GM12878 (cell line): Measurements from ENCODE around the gene ANKRD33B. TPM values are rescaled to one million over a fixed set of nuclear protein-coding genes. Genes with fewer than 3 reads are reported as not detected.

Experiments used
- ATAC-seq: fragments of 200-7000 bp; cut with Tn5 transposase; 3 replicates; pipeline ENCODE4 v1.9.1; 2020; ENCODE audit warnings: mild to moderate bottlenecking, moderate library complexity
- BruUV-seq: library from RNA; stranded (reverse); fragments of 400-500 nt; replicated peaks from 2 replicates; lab custom pipeline; 2021; lab: Mats Ljungman, UMichigan
- CTCF ChIA-PET: fragments of 300-600 bp; sonication (Branson Sonifier 250); formaldehyde crosslinking; extraction: SDS; loops from one replicate; lab custom pipeline; 2021; ENCODE audit warnings: inconsistent platforms; lab: Yijun Ruan, JAX
- POLR2A ChIA-PET: fragments of 350-600 bp; formaldehyde crosslinking; extraction: SDS; loops from one replicate; lab custom pipeline; 2021; ENCODE audit warnings: inconsistent platforms; lab: Charles Lee
- RAD21 ChIA-PET: fragments of 300-600 bp; sonication (Branson Sonifier 250); formaldehyde crosslinking; loops from one replicate; lab custom pipeline; 2023; ENCODE audit warnings: antibody characterized with exemption; ENCODE audit not compliant: unreplicated experiment; lab: Charles Lee
- SMC1A ChIA-PET: fragments of 300-600 bp; sonication (Branson Sonifier 250); formaldehyde crosslinking; loops from one replicate; lab custom pipeline; 2023; ENCODE audit not compliant: unreplicated experiment, uncharacterized antibody; lab: Charles Lee
- DNase-seq: peaks from one replicate; pipeline ENCODE4 v3.0.0-alpha.2; 2011; ENCODE audit warnings: low read depth, low spot score
- FAIRE-seq: peaks from 3 replicates; lab custom pipeline; 2011; peaks lifted over from hg19 to GRCh38; lab: Jason Lieb, UNC
- H2AFZ ChIP-seq: 2 replicates; pipeline ENCODE4 v1.6.0; 2011; ENCODE audit warnings: low read depth, low read length, control low read depth; ENCODE audit not compliant: control insufficient read depth
- H3K27ac ChIP-seq: 2 replicates; pipeline ENCODE4 v1.5.1; 2011; ENCODE audit warnings: control low read depth; ENCODE audit not compliant: control insufficient read depth, insufficient read depth
- H3K27me3 ChIP-seq, 2 experiments: replicated peaks in 1 of 2; 2 replicates each; pipeline versions ENCODE4 v1.6.0 to v1.6.1; 2011; ENCODE audit warnings: low read length in 1 of 2; ENCODE audit not compliant: control insufficient read depth in 2 of 2, insufficient read depth in 2 of 2
- H3K36me3 ChIP-seq, 2 experiments: 2 replicates each; pipeline ENCODE4 v1.5.1; 2011; ENCODE audit warnings: low read length in 1 of 2; ENCODE audit not compliant: control insufficient read depth in 2 of 2, insufficient read depth in 2 of 2
- H3K4me1 ChIP-seq: 2 replicates; pipeline ENCODE4 v1.6.1; 2011; ENCODE audit warnings: mild to moderate bottlenecking, low read length, moderate library complexity, mixed read lengths; ENCODE audit not compliant: control insufficient read depth, insufficient read depth
- H3K4me2 ChIP-seq: 2 replicates; pipeline ENCODE4 v1.6.0; 2011; ENCODE audit warnings: control low read depth; ENCODE audit not compliant: control insufficient read depth, insufficient read depth
- H3K4me3 ChIP-seq: fragments of 200-600 bp; sonication (generic); 2 replicates; pipeline ENCODE4 v1.5.1; 2016
- H3K79me2 ChIP-seq: 2 replicates; pipeline ENCODE4 v1.6.0; 2011; ENCODE audit warnings: low read length; ENCODE audit not compliant: control insufficient read depth, insufficient read depth
- H3K9ac ChIP-seq: 2 replicates; pipeline ENCODE4 v1.8.0; 2011; ENCODE audit warnings: low read length, control low read depth, mixed read lengths; ENCODE audit not compliant: control insufficient read depth, insufficient read depth
- H3K9me3 ChIP-seq: replicated peaks from 3 replicates; pipeline ENCODE4 v1.5.1; 2011; ENCODE audit warnings: mild to moderate bottlenecking, low read length; ENCODE audit not compliant: control insufficient read depth, insufficient read depth
- H4K20me1 ChIP-seq: 2 replicates; pipeline ENCODE4 v1.6.0; 2011; ENCODE audit not compliant: control insufficient read depth, insufficient read depth
- BACH1 ChIP-seq: fragments of 450-650 bp; IDR thresholded peaks from 2 replicates; pipeline ENCODE4 v1.6.1; 2017; ENCODE audit warnings: mild to moderate bottlenecking, borderline replicate concordance
- DPF2 ChIP-seq: fragments of 450-650 bp; IDR thresholded peaks from 2 replicates; pipeline ENCODE4 v1.6.1; 2017; ENCODE audit warnings: mild to moderate bottlenecking
- PML ChIP-seq: IDR thresholded peaks from 2 replicates; pipeline ENCODE4 v1.6.1; 2012; ENCODE audit warnings: low read length, inconsistent platforms
- USF2 ChIP-seq: IDR thresholded peaks from 2 replicates; pipeline ENCODE4 v1.6.1; 2011; ENCODE audit warnings: low read depth, low read length, improper control_type of control experiment, borderline replicate concordance
- ZBTB33 ChIP-seq: fragments of 450-650 bp; IDR thresholded peaks from 2 replicates; pipeline ENCODE4 v1.6.1; 2017; ENCODE audit warnings: mild to moderate bottlenecking
- ZNF274 ChIP-seq: IDR thresholded peaks from one replicate; pipeline ENCODE4 v1.8.0; 2011; ENCODE audit not compliant: insufficient read length, insufficient read depth
- WGBS: methylation state at CpG from one replicate; pipeline ENCODE4 v1.1.6; 2016; ENCODE audit warnings: low lambda C conversion rate; ENCODE audit not compliant: insufficient replicate concordance, insufficient coverage; ENCODE audit errors: missing lambda C conversion rate; 5-methylcytosine and 5-hydroxymethylcytosine counted together
- in situ Hi-C: fragments of 300-500 bp; cut with MboI; formaldehyde crosslinking; loops from 9 replicates; pipeline ENCODE4 v1.14.3; 2018; ENCODE audit warnings: mixed read lengths
- intact Hi-C: fragments of 100-400 bp; cut with micrococcal nuclease; formaldehyde crosslinking; loops from one replicate; pipeline ENCODE4 v1.14.2; 2022; ENCODE audit not compliant: unreplicated experiment
- polyA plus RNA-seq, 11 experiments: library from polyadenylated mRNA; depleted of rRNA in 4 of 11; unstranded in 6 of 11; stranded (reverse) in 5 of 11; fragments of >200 nt; fragmentation: Nextera tagmentation in 4 of 11; fragmentation: Illumina TruSeq in 1 of 11; extraction: Ambion mirVana in 4 of 11; extraction: Trizol in 1 of 11; gene quantifications; 1 replicate in 1 of 11; 2 replicates in 10 of 11; pipeline versions ENCODE4 v1.2.1 to v1.2.3, GENCODE V29; 2011 to 2016; ENCODE audit warnings: inconsistent platforms in 2 of 11, missing spikeins in 2 of 11, low read depth in 1 of 11
- total RNA-seq, 4 experiments: library from RNA; depleted of rRNA in 3 of 4; stranded (reverse); fragments of >200 nt in 3 of 4; fragmentation: Illumina TruSeq in 1 of 4; extraction: Trizol in 1 of 4; gene quantifications; 2 replicates each; pipeline versions ENCODE4 v1.2.1 to v1.2.3, GENCODE V29; 2013 to 2021
- TF ChIP-seq, protein P1 (sequence below), 3 experiments: IDR thresholded peaks in 2 of 3; conservative IDR thresholded peaks in 1 of 3; 2 replicates each; pipeline ENCODE4 v1.5.1; 2011; ENCODE audit warnings: low read depth in 3 of 3, low read length in 3 of 3, mild to moderate bottlenecking in 3 of 3, control low read depth in 2 of 3, moderate library complexity in 2 of 3, inconsistent platforms in 1 of 3, mixed read lengths in 1 of 3; ENCODE audit not compliant: control insufficient read depth in 2 of 3, insufficient read depth in 1 of 3; ENCODE audit errors: extremely low read depth in 1 of 3

Gene ANKRD33B
- total and polyA plus RNA-seq, 10 of the 15 experiments (the other 5 are each of a cell fraction or from before 2014, with no cell fraction given), result 4.9 to 61.6 (median 15.6) TPM

GRCh38 chr5:10661401-10661800 is 97.5 kb downstream of the ANKRD33B start (continued):
- TF ChIP-seq USF2 (no peak), BACH1 (no peak), ZNF274 (no peak), DPF2 (no peak), ZBTB33 (no peak)
- TF ChIP-seq, all 136 proteins: peak for 0

DNA sequence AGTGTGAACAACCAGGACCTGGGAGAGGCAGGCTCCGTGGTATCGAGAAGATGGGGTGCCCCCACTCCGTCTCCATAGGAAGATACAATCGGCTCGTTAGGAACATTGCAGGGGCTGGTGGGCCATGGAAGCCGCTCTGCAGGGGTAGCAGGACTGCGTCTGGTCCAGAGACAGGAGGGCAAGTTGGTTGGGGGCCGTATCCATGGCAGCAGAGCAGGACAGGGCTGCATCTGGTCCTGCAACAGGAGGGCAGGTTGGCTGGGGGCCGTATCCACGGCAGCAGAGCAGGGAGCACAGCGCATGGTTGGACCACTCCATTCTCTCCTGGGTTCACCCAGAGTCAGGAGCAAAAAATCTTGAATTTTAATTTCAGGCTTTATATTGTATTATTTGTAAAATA is 98.2 kb downstream of the ANKRD33B start:
- BruUV-seq, result no TSS peak
- POLR2A ChIA-PET, result no interaction called here
- FAIRE-seq, result no peak
- no peaks in the 10 kb centered on the region for H3K4me1 ChIP-seq
- ATAC-seq, result no peak
- in situ Hi-C loops (no loop called here), intact Hi-C loops (no loop called here)
- H3K9me3 ChIP-seq, result 0 out of 3 replicates have a peak, but pooled peaks cover 2% of the 10 kb centered on the region
- H3K36me3 ChIP-seq, result no peaks in the 10 kb centered on the region
- CTCF ChIA-PET, result interaction anchor here (1.0 to 1.3 kb wide), 2 partner anchors 9 to 26 kb away, joined by 3 to 4 read pairs; no protein-coding TSS in a partner anchor
- H3K79me2 ChIP-seq, result no peaks in the 10 kb centered on the region
- no peak for DNase-seq
- H3K27ac ChIP-seq, result no peak overlapping the region
- no peak overlapping the region for H3K9ac ChIP-seq
- H3K4me2 ChIP-seq, result no peak overlapping the region
- H3K4me3 ChIP-seq, result no peak overlapping the region
- SMC1A ChIA-PET, result no interaction called here
- RAD21 ChIA-PET, result no interaction called here
- no peaks in the 10 kb centered on the region for H3K27me3 ChIP-seq
- 68% methylated on average over 11 of the region's 11 CpGs for WGBS
- H4K20me1 ChIP-seq, result no peaks in the 10 kb centered on the region
- TF ChIP-seq PML, result no peak
- TF ChIP-seq, protein P1, sequence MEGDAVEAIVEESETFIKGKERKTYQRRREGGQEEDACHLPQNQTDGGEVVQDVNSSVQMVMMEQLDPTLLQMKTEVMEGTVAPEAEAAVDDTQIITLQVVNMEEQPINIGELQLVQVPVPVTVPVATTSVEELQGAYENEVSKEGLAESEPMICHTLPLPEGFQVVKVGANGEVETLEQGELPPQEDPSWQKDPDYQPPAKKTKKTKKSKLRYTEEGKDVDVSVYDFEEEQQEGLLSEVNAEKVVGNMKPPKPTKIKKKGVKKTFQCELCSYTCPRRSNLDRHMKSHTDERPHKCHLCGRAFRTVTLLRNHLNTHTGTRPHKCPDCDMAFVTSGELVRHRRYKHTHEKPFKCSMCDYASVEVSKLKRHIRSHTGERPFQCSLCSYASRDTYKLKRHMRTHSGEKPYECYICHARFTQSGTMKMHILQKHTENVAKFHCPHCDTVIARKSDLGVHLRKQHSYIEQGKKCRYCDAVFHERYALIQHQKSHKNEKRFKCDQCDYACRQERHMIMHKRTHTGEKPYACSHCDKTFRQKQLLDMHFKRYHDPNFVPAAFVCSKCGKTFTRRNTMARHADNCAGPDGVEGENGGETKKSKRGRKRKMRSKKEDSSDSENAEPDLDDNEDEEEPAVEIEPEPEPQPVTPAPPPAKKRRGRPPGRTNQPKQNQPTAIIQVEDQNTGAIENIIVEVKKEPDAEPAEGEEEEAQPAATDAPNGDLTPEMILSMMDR (IDR thresholded peaks at IDR 0.05 in 2 of 3, conservative IDR thresholded peaks at IDR 0.05 in 1 of 3; ENCODE audit: control insufficient read depth in 2 of 3, extremely low read depth in 1 of 3, insufficient read depth in 1 of 3, low read depth in 3 of 3, low read length in 3 of 3), result no peak
- no peak overlapping the region for H2AFZ ChIP-seq
